ENCODE measurements around the gene KCNMA1. TPM values are rescaled to one million over a fixed set of nuclear protein-coding genes. Genes with fewer than 3 reads are reported as not detected.
A peak's percentile ranks its signal among the peaks of the same experiment; 100 is the strongest.

KCNMA1 gene
- total and polyA plus RNA-seq, 9 of the 15 experiments (the other 6 are each of a cell fraction or from before 2014, with no cell fraction given) = 0.01 to 0.95 (median 0.15) TPM; not detected in 4

GRCh38 chr10:77405771-77406241 is 231.8 kb downstream of the KCNMA1 start (continued):
- 0 out of 2 replicates have a peak, but pooled peaks have one; percentile 47 for TF ChIP-seq MGA (IDR thresholded peaks at IDR 0.05)
- TF ChIP-seq SOX6 (IDR thresholded peaks at IDR 0.05) = peak; percentile 72; the same call in 1 of the 2 replicates
- peak; percentile 95 for TF ChIP-seq JUN (IDR thresholded peaks at IDR 0.05; ENCODE audit: borderline replicate concordance, low read depth, low read length)
- TF ChIP-seq JUN (CRISPR knock-in tag; IDR thresholded peaks at IDR 0.05; ENCODE audit: borderline replicate concordance) = no peak
- no peak for TF ChIP-seq EZH2 (IDR thresholded peaks at IDR 0.05; ENCODE audit: borderline replicate concordance, low read depth, low read length)
- TF ChIP-seq BHLHE40 (IDR thresholded peaks at IDR 0.05; ENCODE audit: low read length) = peak; percentile 96
- no peak for TF ChIP-seq ZNF282 (CRISPR knock-in tag; IDR thresholded peaks at IDR 0.05)
- no peak for TF ChIP-seq THAP12 (CRISPR knock-in tag; IDR thresholded peaks at IDR 0.05)
- TF ChIP-seq GTF3C2 (IDR thresholded peaks at IDR 0.05; ENCODE audit: borderline replicate concordance, extremely low read depth, insufficient read length) = no peak
- peak in 1 of 2 experiments; percentile 38; a peak in 1 of 4 replicates for TF ChIP-seq HDAC1 (IDR thresholded peaks at IDR 0.05)
- no peak for TF ChIP-seq RBM22 (IDR thresholded peaks at IDR 0.05; ENCODE audit: low read depth, low read length, poor library complexity, severe bottlenecking)
